ENCODE data around the gene PLEKHH1.
A peak's percentile ranks its signal among the peaks of the same experiment; 100 is the strongest.
"Not testable (repeated sequence)": the region's sequence is repeated elsewhere in the genome, so short reads cannot be mapped to it uniquely, and the experiment has no call there.

PLEKHH1 gene

GRCh38 chr14:67619446-67620216 lies 86.5 kb downstream of the PLEKHH1 start, which contains the start of gene ARG2:
ARG2 (plus strand) TSS chr14:67619920; CDS start chr14:67619978, 58 bp downstream.
- peak within 1 kb of the TSS; percentile 80 for H3K4me2 ChIP-seq
- peak within 1 kb of the TSS; percentile 83 for H2AFZ ChIP-seq (ENCODE audit: low read depth)
- no peak within 1 kb of the TSS for H3K4me3 ChIP-seq (IDR thresholded peaks at IDR 0.05; ENCODE audit: insufficient read depth, low read depth, low read length)
- peak within 1 kb of the TSS; percentile 39; the same call in 1 of the 2 replicates for H3K27ac ChIP-seq
- peaks cover 16% of the 10 kb centered on the region for H3K4me1 ChIP-seq (ENCODE audit: low read depth, poor library complexity, severe bottlenecking)
- TF ChIP-seq CTCF (conservative IDR thresholded peaks at IDR 0.05; ENCODE audit: low read depth, low read length), result no peak
- no peaks in the 10 kb centered on the region for H4K20me1 ChIP-seq (ENCODE audit: insufficient read depth)
- no peaks in the 10 kb centered on the region; the same call in 1 of the 2 replicates for H3K27me3 ChIP-seq (ENCODE audit: insufficient read depth, low read depth)
- H3K79me2 ChIP-seq (ENCODE audit: insufficient read depth, low read depth), result no peaks in the 10 kb centered on the region
- no peaks in the 10 kb centered on the region for H3K36me3 ChIP-seq (ENCODE audit: insufficient read depth)
- peak within 1 kb of the TSS; percentile 44; the same call in 1 of the 2 replicates for H3K9ac ChIP-seq

GRCh38 chr14:67620217-67620785 lies 87.2 kb downstream of the PLEKHH1 start:
- H3K27me3 ChIP-seq (ENCODE audit: insufficient read depth, low read depth), result no peaks in the 10 kb centered on the region; the same call in 1 of the 2 replicates
- no peaks in the 10 kb centered on the region for H3K36me3 ChIP-seq (ENCODE audit: insufficient read depth)
- no peak for TF ChIP-seq CTCF (conservative IDR thresholded peaks at IDR 0.05; ENCODE audit: low read depth, low read length)
- no peaks in the 10 kb centered on the region for H4K20me1 ChIP-seq (ENCODE audit: insufficient read depth)
- peak overlapping the region; percentile 44; the same call in 1 of the 2 replicates for H3K9ac ChIP-seq
- peak overlapping the region; percentile 63 for H3K4me2 ChIP-seq
- peaks cover 16% of the 10 kb centered on the region for H3K4me1 ChIP-seq (ENCODE audit: low read depth, poor library complexity, severe bottlenecking)
- no peak overlapping the region for H3K27ac ChIP-seq
- H2AFZ ChIP-seq (ENCODE audit: low read depth), result peak overlapping the region; percentile 83
- no peak overlapping the region for H3K4me3 ChIP-seq (IDR thresholded peaks at IDR 0.05; ENCODE audit: insufficient read depth, low read depth, low read length)
- H3K79me2 ChIP-seq (ENCODE audit: insufficient read depth, low read depth), result no peaks in the 10 kb centered on the region

- Histone ChIP-seq H3K27me3 (ENCODE audit: insufficient read depth, low read depth) (no peaks in the 10 kb centered on the region; the same call in 1 of the 2 replicates), H3K36me3 (ENCODE audit: insufficient read depth) (no peaks in the 10 kb centered on the region), H3K4me1 (ENCODE audit: low read depth, poor library complexity, severe bottlenecking) (peaks cover 16% of the 10 kb centered on the region), H4K20me1 (ENCODE audit: insufficient read depth) (no peaks in the 10 kb centered on the region), H3K27ac (no peak overlapping the region), H3K4me3 (IDR thresholded peaks at IDR 0.05; ENCODE audit: insufficient read depth, low read depth, low read length) (no peak overlapping the region), H3K79me2 (ENCODE audit: insufficient read depth, low read depth) (no peaks in the 10 kb centered on the region), H3K4me2 (no peak overlapping the region), H2AFZ (ENCODE audit: low read depth) (no peak overlapping the region), H3K9ac (no peak overlapping the region)
- TF ChIP-seq CTCF (conservative IDR thresholded peaks at IDR 0.05; ENCODE audit: low read depth, low read length), result no peak
Observed at GRCh38 chr14:67622675-67623074, 89.6 kb downstream of the PLEKHH1 start.

- Histone ChIP-seq H2AFZ (ENCODE audit: low read depth) (no peak overlapping the region), H3K9ac (no peak overlapping the region), H3K27ac (no peak overlapping the region), H3K4me1 (ENCODE audit: low read depth, poor library complexity, severe bottlenecking) (peaks cover 16% of the 10 kb centered on the region), H3K4me3 (IDR thresholded peaks at IDR 0.05; ENCODE audit: insufficient read depth, low read depth, low read length) (no peak overlapping the region), H3K27me3 (ENCODE audit: insufficient read depth, low read depth) (no peaks in the 10 kb centered on the region; the same call in 1 of the 2 replicates), H4K20me1 (ENCODE audit: insufficient read depth) (no peaks in the 10 kb centered on the region), H3K4me2 (no peak overlapping the region), H3K79me2 (ENCODE audit: insufficient read depth, low read depth) (no peaks in the 10 kb centered on the region), H3K36me3 (ENCODE audit: insufficient read depth) (no peaks in the 10 kb centered on the region)
- TF ChIP-seq CTCF (conservative IDR thresholded peaks at IDR 0.05; ENCODE audit: low read depth, low read length), result no peak
Observed at GRCh38 chr14:67623114-67623513, 90.0 kb downstream of the PLEKHH1 start.

- H3K36me3 ChIP-seq (ENCODE audit: insufficient read depth); H3K4me2 ChIP-seq; H4K20me1 ChIP-seq (ENCODE audit: insufficient read depth); H3K27me3 ChIP-seq (ENCODE audit: insufficient read depth, low read depth); H3K79me2 ChIP-seq (ENCODE audit: insufficient read depth, low read depth); H3K4me1 ChIP-seq (ENCODE audit: low read depth, poor library complexity, severe bottlenecking); H3K9ac ChIP-seq; H2AFZ ChIP-seq (ENCODE audit: low read depth); H3K27ac ChIP-seq; H3K4me3 ChIP-seq (IDR thresholded peaks at IDR 0.05; ENCODE audit: insufficient read depth, low read depth, low read length): not testable (repeated sequence)
Observed at GRCh38 chr14:67626131-67626530, 93.0 kb downstream of the PLEKHH1 start.

Measured in KMS-11 (cell line).